Osteoblast (primary cell): ENCODE results near the gene PIK3AP1. TPM values are rescaled to one million over a fixed set of nuclear protein-coding genes. Genes with fewer than 3 reads are reported as not detected.

Experiments
- DNase-seq: peaks from one replicate; pipeline ENCODE4 v3.0.0; 2011; ENCODE audit warnings: low spot score, mixed read lengths; ENCODE audit not compliant: insufficient read length; ENCODE audit errors: missing footprints
- H2AFZ ChIP-seq: 2 replicates; pipeline ENCODE4 v1.6.0; 2011; ENCODE audit warnings: mild to moderate bottlenecking, low read length
- H3K27ac ChIP-seq: 2 replicates; pipeline ENCODE4 v1.5.1; 2011; ENCODE audit warnings: mild to moderate bottlenecking, low read depth, low read length, moderate library complexity
- H3K27me3 ChIP-seq: 2 replicates; pipeline ENCODE4 v1.6.0; 2012; ENCODE audit warnings: mild to moderate bottlenecking, control low read depth, inconsistent platforms, low read length, moderate library complexity; ENCODE audit not compliant: insufficient read depth
- H3K36me3 ChIP-seq: 2 replicates; pipeline ENCODE4 v1.5.1; 2011; ENCODE audit warnings: mild to moderate bottlenecking, low read length, control low read depth, moderate library complexity; ENCODE audit not compliant: insufficient read depth
- H3K4me1 ChIP-seq: 2 replicates; pipeline ENCODE4 v1.5.1; 2011; ENCODE audit warnings: mild to moderate bottlenecking, low read length, control low read depth, moderate library complexity; ENCODE audit not compliant: insufficient read depth
- H3K4me2 ChIP-seq: 2 replicates; pipeline ENCODE4 v1.6.0; 2011; ENCODE audit warnings: mild to moderate bottlenecking, low read length; ENCODE audit not compliant: insufficient read depth
- H3K4me3 ChIP-seq: fragments of 200-600 bp; sonication (generic); 3 replicates; pipeline ENCODE4 v1.5.1; 2012; ENCODE audit warnings: mild to moderate bottlenecking, low read length, inconsistent platforms; ENCODE audit not compliant: insufficient read depth
- H3K79me2 ChIP-seq: 2 replicates; pipeline ENCODE4 v1.6.0; 2012; ENCODE audit warnings: mild to moderate bottlenecking, low read length, control low read depth, inconsistent platforms; ENCODE audit not compliant: insufficient read depth
- H3K9me3 ChIP-seq: 2 replicates; pipeline ENCODE4 v1.5.1; 2011; ENCODE audit warnings: low read depth, low read length, control low read depth
- H4K20me1 ChIP-seq: 2 replicates; pipeline ENCODE4 v1.6.0; 2012; ENCODE audit warnings: mild to moderate bottlenecking, low read length, control low read depth; ENCODE audit not compliant: insufficient read depth
- total RNA-seq: library from RNA; depleted of rRNA; stranded (reverse); fragments of >200 nt; gene quantifications from 2 replicates; pipeline ENCODE4 v1.2.3, GENCODE V29; 2012
- TF ChIP-seq, protein P1 (sequence below): IDR thresholded peaks from 2 replicates; pipeline ENCODE4 v1.5.1; 2011; ENCODE audit warnings: mild to moderate bottlenecking, low read depth, low read length, moderate library complexity; ENCODE audit errors: extremely low read depth

The PIK3AP1 gene
- total RNA-seq, 1 donor: 0.36 TPM

DNA sequence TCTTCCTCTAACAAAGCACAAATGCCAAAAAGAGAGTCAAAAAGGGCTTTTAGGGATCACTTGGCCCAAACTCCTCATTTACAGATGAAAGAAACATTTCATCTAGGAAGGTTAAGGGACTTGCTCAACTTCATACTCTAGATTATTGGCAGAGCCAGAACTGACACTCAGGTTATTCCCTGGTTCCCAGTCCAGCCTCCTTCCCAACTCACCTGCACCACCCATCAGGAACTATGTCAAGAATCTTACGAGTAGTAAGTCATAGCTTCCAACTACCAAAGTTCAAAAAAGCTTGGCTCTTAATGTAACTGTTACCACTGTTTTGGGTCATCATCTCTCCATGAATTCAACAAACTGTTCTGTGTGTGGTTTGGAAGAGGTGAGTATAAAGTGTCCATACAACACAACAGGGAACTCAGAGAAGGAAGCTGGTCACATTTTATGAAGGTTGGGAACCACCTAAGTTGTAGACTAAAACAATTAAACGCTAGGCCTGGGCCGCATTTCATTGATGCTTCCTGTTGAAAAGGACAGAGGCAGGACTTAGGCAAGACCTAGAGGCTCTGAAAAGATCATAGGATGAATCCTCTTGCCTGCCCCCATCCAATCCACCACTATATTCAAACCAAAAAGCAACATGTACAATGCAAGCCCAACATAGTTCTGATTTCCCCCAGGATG is 9.1 kb downstream of the PIK3AP1 start:
- H3K79me2 ChIP-seq: no peaks in the 10 kb centered on the region
- no peak overlapping the region for H2AFZ ChIP-seq
- H4K20me1 ChIP-seq: no peaks in the 10 kb centered on the region
- no peak for DNase-seq
- no peak overlapping the region for H3K27ac ChIP-seq
- no peaks in the 10 kb centered on the region for H3K9me3 ChIP-seq
- H3K4me2 ChIP-seq: no peak overlapping the region
- no peak overlapping the region for H3K4me3 ChIP-seq
- TF ChIP-seq, protein P1, sequence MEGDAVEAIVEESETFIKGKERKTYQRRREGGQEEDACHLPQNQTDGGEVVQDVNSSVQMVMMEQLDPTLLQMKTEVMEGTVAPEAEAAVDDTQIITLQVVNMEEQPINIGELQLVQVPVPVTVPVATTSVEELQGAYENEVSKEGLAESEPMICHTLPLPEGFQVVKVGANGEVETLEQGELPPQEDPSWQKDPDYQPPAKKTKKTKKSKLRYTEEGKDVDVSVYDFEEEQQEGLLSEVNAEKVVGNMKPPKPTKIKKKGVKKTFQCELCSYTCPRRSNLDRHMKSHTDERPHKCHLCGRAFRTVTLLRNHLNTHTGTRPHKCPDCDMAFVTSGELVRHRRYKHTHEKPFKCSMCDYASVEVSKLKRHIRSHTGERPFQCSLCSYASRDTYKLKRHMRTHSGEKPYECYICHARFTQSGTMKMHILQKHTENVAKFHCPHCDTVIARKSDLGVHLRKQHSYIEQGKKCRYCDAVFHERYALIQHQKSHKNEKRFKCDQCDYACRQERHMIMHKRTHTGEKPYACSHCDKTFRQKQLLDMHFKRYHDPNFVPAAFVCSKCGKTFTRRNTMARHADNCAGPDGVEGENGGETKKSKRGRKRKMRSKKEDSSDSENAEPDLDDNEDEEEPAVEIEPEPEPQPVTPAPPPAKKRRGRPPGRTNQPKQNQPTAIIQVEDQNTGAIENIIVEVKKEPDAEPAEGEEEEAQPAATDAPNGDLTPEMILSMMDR: no peak
- H3K4me1 ChIP-seq: no peaks in the 10 kb centered on the region
- H3K27me3 ChIP-seq: no peaks in the 10 kb centered on the region
- H3K36me3 ChIP-seq: no peaks in the 10 kb centered on the region

DNA sequence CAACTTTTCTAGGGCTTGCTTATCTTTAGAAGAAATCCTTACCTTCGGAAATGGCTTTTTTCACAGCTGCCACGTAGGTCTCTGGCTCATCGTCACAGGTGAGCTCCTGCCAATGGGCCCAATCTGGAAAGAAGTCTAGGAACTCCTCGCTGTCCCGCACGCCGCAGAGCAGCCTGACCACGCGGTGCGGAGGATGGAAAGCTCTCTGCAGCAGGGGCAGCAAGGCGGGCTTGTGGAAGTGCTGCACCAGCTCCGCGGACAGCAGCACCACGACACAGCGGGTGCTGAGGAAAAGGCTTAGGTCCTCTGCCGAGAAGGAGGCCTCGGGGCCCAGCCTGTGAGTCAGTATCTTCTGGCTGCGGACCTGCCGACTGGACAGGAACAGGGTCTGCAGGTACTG is 10.8 kb downstream of the PIK3AP1 start:
- no peak overlapping the region for H2AFZ ChIP-seq
- TF ChIP-seq, protein P1: no peak
- no peaks in the 10 kb centered on the region for H3K9me3 ChIP-seq
- H3K4me2 ChIP-seq: no peak overlapping the region
- no peaks in the 10 kb centered on the region for H3K4me1 ChIP-seq
- DNase-seq: peak; percentile 8
- no peaks in the 10 kb centered on the region for H3K36me3 ChIP-seq
- no peak overlapping the region for H3K4me3 ChIP-seq
- no peaks in the 10 kb centered on the region for H3K79me2 ChIP-seq
- no peaks in the 10 kb centered on the region for H4K20me1 ChIP-seq
- H3K27ac ChIP-seq: no peak overlapping the region
- H3K27me3 ChIP-seq: no peaks in the 10 kb centered on the region

DNA sequence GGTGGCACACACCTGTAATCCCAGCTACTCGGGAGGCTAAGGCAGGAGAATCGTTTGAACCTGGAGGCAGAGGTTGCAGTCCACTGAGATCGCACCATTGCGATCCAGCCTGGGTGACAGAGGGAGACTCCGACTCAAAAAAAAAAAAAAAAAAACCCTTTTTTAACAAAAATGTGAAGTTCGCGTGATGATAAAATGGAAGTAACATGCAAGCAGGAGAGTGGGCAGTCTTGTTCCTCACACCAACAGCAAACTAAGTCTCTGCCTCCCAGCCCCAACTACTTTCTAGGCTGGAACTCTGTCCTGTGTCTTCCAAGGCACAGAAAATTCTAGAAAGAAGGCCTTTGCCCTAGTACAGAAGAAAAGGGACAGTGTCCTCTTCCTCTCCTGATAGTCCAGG is 11.3 kb downstream of the PIK3AP1 start:
- TF ChIP-seq, protein P1: no peak
- Histone ChIP-seq H3K4me1 (no peaks in the 10 kb centered on the region), H3K9me3 (no peaks in the 10 kb centered on the region), H3K4me2 (no peak overlapping the region), H3K79me2 (no peaks in the 10 kb centered on the region), H3K36me3 (no peaks in the 10 kb centered on the region), H3K4me3 (no peak overlapping the region), H2AFZ (no peak overlapping the region), H3K27me3 (no peaks in the 10 kb centered on the region), H4K20me1 (no peaks in the 10 kb centered on the region), H3K27ac (no peak overlapping the region)
- no peak for DNase-seq

DNA sequence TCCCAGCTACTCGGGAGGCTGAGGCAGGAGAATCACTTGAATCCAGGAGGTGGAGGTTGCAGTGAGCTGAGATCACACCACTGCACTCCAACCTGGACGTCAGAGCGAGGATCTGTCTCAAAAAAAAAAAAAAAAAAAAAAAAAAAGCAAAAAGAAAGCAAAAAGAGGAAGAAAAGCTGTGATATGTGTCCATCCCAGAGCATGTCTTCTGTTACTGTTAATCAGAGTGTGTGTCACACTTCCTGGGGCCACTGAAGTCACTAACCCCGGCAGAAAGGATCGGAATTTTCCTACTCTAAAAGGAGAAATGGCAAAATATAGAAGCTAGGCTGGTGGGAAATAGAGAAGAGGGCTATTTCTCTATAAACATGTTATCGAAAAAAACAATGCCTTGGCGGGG is 11.9 kb downstream of the PIK3AP1 start:
- no peaks in the 10 kb centered on the region for H3K9me3 ChIP-seq
- no peak for DNase-seq
- TF ChIP-seq, protein P1: no peak
- no peaks in the 10 kb centered on the region for H3K4me1 ChIP-seq
- H3K27ac ChIP-seq: no peak overlapping the region
- no peaks in the 10 kb centered on the region for H3K79me2 ChIP-seq
- no peak overlapping the region for H2AFZ ChIP-seq
- H4K20me1 ChIP-seq: no peaks in the 10 kb centered on the region
- no peaks in the 10 kb centered on the region for H3K27me3 ChIP-seq
- no peaks in the 10 kb centered on the region for H3K36me3 ChIP-seq
- H3K4me3 ChIP-seq: no peak overlapping the region
- H3K4me2 ChIP-seq: no peak overlapping the region
